Measurements from ENCODE around the gene BRWD1.

The BRWD1 gene

DNA sequence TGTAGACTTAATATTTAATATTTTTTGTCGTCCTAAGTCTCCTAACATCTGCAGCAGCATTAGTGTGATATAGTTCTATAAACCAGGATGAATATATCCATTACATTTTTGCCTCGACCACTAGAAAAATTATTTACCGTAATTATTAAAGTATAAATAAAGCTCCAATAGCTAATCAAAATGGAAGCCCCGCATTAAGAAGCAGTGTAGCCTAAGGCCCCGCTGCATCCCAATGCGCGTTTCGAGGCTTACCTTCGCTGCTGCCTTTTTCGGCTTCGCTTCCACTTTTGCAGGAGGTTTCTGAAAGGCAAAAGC lies 34.6 kb upstream of the BRWD1 start:
- Histone ChIP-seq H3K4me3 (IDR thresholded peaks at IDR 0.05; ENCODE audit: insufficient read depth, low read depth, low read length) (peak overlapping the region; percentile 29), H3K79me2 (ENCODE audit: insufficient read depth, low read depth) (peaks cover 37% of the 10 kb centered on the region), H3K27me3 (ENCODE audit: insufficient read depth, low read depth) (no peaks in the 10 kb centered on the region), H3K27ac (peak overlapping the region; percentile 80), H3K9ac (peak overlapping the region; percentile 77), H4K20me1 (ENCODE audit: insufficient read depth) (no peaks in the 10 kb centered on the region; the same call in 1 of the 2 replicates), H3K4me1 (ENCODE audit: low read depth, poor library complexity, severe bottlenecking) (peaks cover 40% of the 10 kb centered on the region), H3K4me2 (peak overlapping the region; percentile 74), H3K36me3 (ENCODE audit: insufficient read depth) (peaks cover 24% of the 10 kb centered on the region; the same call in 1 of the 2 replicates), H2AFZ (ENCODE audit: low read depth) (peak overlapping the region; percentile 3; the same call in 1 of the 2 replicates)
- TF ChIP-seq CTCF (conservative IDR thresholded peaks at IDR 0.05; ENCODE audit: low read depth, low read length) = no peak

DNA sequence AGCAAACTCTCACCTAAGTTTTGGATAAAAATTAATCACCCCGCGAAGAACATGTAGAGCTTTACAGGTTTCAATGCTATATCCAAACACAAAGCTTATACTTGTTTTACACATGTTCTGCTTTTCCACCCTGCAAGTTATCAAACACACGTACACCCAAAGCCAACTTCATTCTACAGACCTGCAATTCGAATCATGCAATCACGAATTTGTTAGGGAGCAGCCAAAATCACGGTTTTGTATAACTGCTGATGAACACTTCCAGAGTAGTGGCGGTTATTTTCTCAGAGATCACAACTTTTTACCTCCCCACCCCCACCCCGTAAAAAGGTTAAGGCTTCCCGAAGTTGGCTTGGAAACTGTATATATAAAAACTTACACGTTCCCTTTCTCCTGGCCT lies 34.1 kb upstream of the BRWD1 start:
- H3K27ac ChIP-seq = peak overlapping the region; percentile 80; the same call in 1 of the 2 replicates
- H3K36me3 ChIP-seq (ENCODE audit: insufficient read depth) = peaks cover 25% of the 10 kb centered on the region; the same call in 1 of the 2 replicates
- H3K4me1 ChIP-seq (ENCODE audit: low read depth, poor library complexity, severe bottlenecking) = peaks cover 40% of the 10 kb centered on the region
- H3K27me3 ChIP-seq (ENCODE audit: insufficient read depth, low read depth) = no peaks in the 10 kb centered on the region
- peak overlapping the region; percentile 77; the same call in 1 of the 2 replicates for H3K9ac ChIP-seq
- no peak overlapping the region for H2AFZ ChIP-seq (ENCODE audit: low read depth)
- peak overlapping the region; percentile 74 for H3K4me2 ChIP-seq
- H3K79me2 ChIP-seq (ENCODE audit: insufficient read depth, low read depth) = peaks cover 37% of the 10 kb centered on the region
- TF ChIP-seq CTCF (conservative IDR thresholded peaks at IDR 0.05; ENCODE audit: low read depth, low read length) = no peak
- no peaks in the 10 kb centered on the region; the same call in 1 of the 2 replicates for H4K20me1 ChIP-seq (ENCODE audit: insufficient read depth)
- peak overlapping the region; percentile 29 for H3K4me3 ChIP-seq (IDR thresholded peaks at IDR 0.05; ENCODE audit: insufficient read depth, low read depth, low read length)

DNA sequence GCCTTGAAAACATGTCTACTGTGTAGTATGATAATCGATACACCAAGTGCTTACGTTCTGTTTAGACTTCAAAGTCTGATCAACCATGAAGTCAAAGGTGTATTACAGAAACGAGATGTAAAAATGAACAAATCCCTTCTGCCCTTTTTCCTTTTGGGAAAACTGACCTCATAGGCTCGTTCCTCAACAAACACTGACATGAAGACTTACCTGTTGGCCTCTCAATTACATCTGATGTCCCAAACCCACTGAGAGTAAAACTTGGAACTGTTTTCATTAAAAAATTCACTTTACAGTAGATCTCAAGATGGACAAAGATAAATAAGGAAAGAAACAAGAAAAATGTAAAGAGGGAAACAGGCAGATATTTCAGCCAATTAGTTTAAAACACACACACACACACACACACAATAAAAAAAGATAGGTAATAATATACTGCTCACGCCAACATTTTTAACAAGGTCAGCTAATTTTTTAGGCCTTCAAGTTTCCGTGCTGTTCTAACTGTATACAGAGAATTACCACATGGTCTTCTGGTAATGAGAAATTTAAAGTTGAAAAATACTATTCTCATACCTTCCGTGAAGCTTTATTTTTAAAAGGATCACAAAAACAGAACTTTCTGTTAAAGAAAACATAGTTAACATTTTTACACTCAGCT lies 33.4 kb upstream of the BRWD1 start:
- H3K4me1 ChIP-seq (ENCODE audit: low read depth, poor library complexity, severe bottlenecking) = peaks cover 40% of the 10 kb centered on the region
- H3K36me3 ChIP-seq (ENCODE audit: insufficient read depth) = peaks cover 25% of the 10 kb centered on the region; the same call in 1 of the 2 replicates
- H3K4me3 ChIP-seq (IDR thresholded peaks at IDR 0.05; ENCODE audit: insufficient read depth, low read depth, low read length) = no peak overlapping the region
- peak overlapping the region; percentile 80; the same call in 1 of the 2 replicates for H3K27ac ChIP-seq
- peaks cover 37% of the 10 kb centered on the region for H3K79me2 ChIP-seq (ENCODE audit: insufficient read depth, low read depth)
- H3K4me2 ChIP-seq = peak overlapping the region; percentile 74
- H4K20me1 ChIP-seq (ENCODE audit: insufficient read depth) = no peaks in the 10 kb centered on the region; the same call in 1 of the 2 replicates
- H3K27me3 ChIP-seq (ENCODE audit: insufficient read depth, low read depth) = no peaks in the 10 kb centered on the region
- peak overlapping the region; percentile 77; the same call in 1 of the 2 replicates for H3K9ac ChIP-seq
- no peak for TF ChIP-seq CTCF (conservative IDR thresholded peaks at IDR 0.05; ENCODE audit: low read depth, low read length)
- H2AFZ ChIP-seq (ENCODE audit: low read depth) = no peak overlapping the region

GRCh38 chr21:39346206-39346605 lies 32.8 kb upstream of the BRWD1 start:
- Histone ChIP-seq H3K36me3 (ENCODE audit: insufficient read depth) (peaks cover 31% of the 10 kb centered on the region; the same call in 1 of the 2 replicates), H3K27ac (no peak overlapping the region), H3K4me1 (ENCODE audit: low read depth, poor library complexity, severe bottlenecking) (peaks cover 40% of the 10 kb centered on the region), H3K4me2 (peak overlapping the region; percentile 74), H3K79me2 (ENCODE audit: insufficient read depth, low read depth) (peaks cover 37% of the 10 kb centered on the region), H4K20me1 (ENCODE audit: insufficient read depth) (no peaks in the 10 kb centered on the region; the same call in 1 of the 2 replicates), H3K9ac (no peak overlapping the region), H3K4me3 (IDR thresholded peaks at IDR 0.05; ENCODE audit: insufficient read depth, low read depth, low read length) (no peak overlapping the region), H3K27me3 (ENCODE audit: insufficient read depth, low read depth) (no peaks in the 10 kb centered on the region), H2AFZ (ENCODE audit: low read depth) (no peak overlapping the region)
- TF ChIP-seq CTCF (conservative IDR thresholded peaks at IDR 0.05; ENCODE audit: low read depth, low read length) = no peak

Measured in KMS-11 (cell line).